GM12878 (cell line): ENCODE measurements around the gene AUNIP. TPM values are rescaled to one million over a fixed set of nuclear protein-coding genes. Genes with fewer than 3 reads are reported as not detected.

Experiments used
- ATAC-seq: fragments of 200-7000 bp; cut with Tn5 transposase; 3 replicates; pipeline ENCODE4 v1.9.1; 2020; ENCODE audit warnings: mild to moderate bottlenecking, moderate library complexity
- BruUV-seq: library from RNA; stranded (reverse); fragments of 400-500 nt; replicated peaks from 2 replicates; lab custom pipeline; 2021; lab: Mats Ljungman, UMichigan
- CTCF ChIA-PET: fragments of 300-600 bp; sonication (Branson Sonifier 250); formaldehyde crosslinking; extraction: SDS; loops from one replicate; lab custom pipeline; 2021; ENCODE audit warnings: inconsistent platforms; lab: Yijun Ruan, JAX
- POLR2A ChIA-PET: fragments of 350-600 bp; formaldehyde crosslinking; extraction: SDS; loops from one replicate; lab custom pipeline; 2021; ENCODE audit warnings: inconsistent platforms; lab: Charles Lee
- RAD21 ChIA-PET: fragments of 300-600 bp; sonication (Branson Sonifier 250); formaldehyde crosslinking; loops from one replicate; lab custom pipeline; 2023; ENCODE audit warnings: antibody characterized with exemption; ENCODE audit not compliant: unreplicated experiment; lab: Charles Lee
- SMC1A ChIA-PET: fragments of 300-600 bp; sonication (Branson Sonifier 250); formaldehyde crosslinking; loops from one replicate; lab custom pipeline; 2023; ENCODE audit not compliant: unreplicated experiment, uncharacterized antibody; lab: Charles Lee
- DNase-seq: peaks from one replicate; pipeline ENCODE4 v3.0.0-alpha.2; 2011; ENCODE audit warnings: low read depth, low spot score
- FAIRE-seq: peaks from 3 replicates; lab custom pipeline; 2011; peaks lifted over from hg19 to GRCh38; lab: Jason Lieb, UNC
- H2AFZ ChIP-seq: 2 replicates; pipeline ENCODE4 v1.6.0; 2011; ENCODE audit warnings: low read depth, low read length, control low read depth; ENCODE audit not compliant: control insufficient read depth
- H3K27ac ChIP-seq: 2 replicates; pipeline ENCODE4 v1.5.1; 2011; ENCODE audit warnings: control low read depth; ENCODE audit not compliant: control insufficient read depth, insufficient read depth
- H3K27me3 ChIP-seq, 2 experiments: replicated peaks in 1 of 2; 2 replicates each; pipeline versions ENCODE4 v1.6.0 to v1.6.1; 2011; ENCODE audit warnings: low read length in 1 of 2; ENCODE audit not compliant: control insufficient read depth in 2 of 2, insufficient read depth in 2 of 2
- H3K36me3 ChIP-seq, 2 experiments: 2 replicates each; pipeline ENCODE4 v1.5.1; 2011; ENCODE audit warnings: low read length in 1 of 2; ENCODE audit not compliant: control insufficient read depth in 2 of 2, insufficient read depth in 2 of 2
- H3K4me1 ChIP-seq: 2 replicates; pipeline ENCODE4 v1.6.1; 2011; ENCODE audit warnings: mild to moderate bottlenecking, low read length, moderate library complexity, mixed read lengths; ENCODE audit not compliant: control insufficient read depth, insufficient read depth
- H3K4me2 ChIP-seq: 2 replicates; pipeline ENCODE4 v1.6.0; 2011; ENCODE audit warnings: control low read depth; ENCODE audit not compliant: control insufficient read depth, insufficient read depth
- H3K4me3 ChIP-seq: fragments of 200-600 bp; sonication (generic); 2 replicates; pipeline ENCODE4 v1.5.1; 2016
- H3K79me2 ChIP-seq: 2 replicates; pipeline ENCODE4 v1.6.0; 2011; ENCODE audit warnings: low read length; ENCODE audit not compliant: control insufficient read depth, insufficient read depth
- H3K9ac ChIP-seq: 2 replicates; pipeline ENCODE4 v1.8.0; 2011; ENCODE audit warnings: low read length, control low read depth, mixed read lengths; ENCODE audit not compliant: control insufficient read depth, insufficient read depth
- H3K9me3 ChIP-seq: replicated peaks from 3 replicates; pipeline ENCODE4 v1.5.1; 2011; ENCODE audit warnings: mild to moderate bottlenecking, low read length; ENCODE audit not compliant: control insufficient read depth, insufficient read depth
- H4K20me1 ChIP-seq: 2 replicates; pipeline ENCODE4 v1.6.0; 2011; ENCODE audit not compliant: control insufficient read depth, insufficient read depth
- ATF2 ChIP-seq: IDR thresholded peaks from 2 replicates; pipeline ENCODE4 v1.6.1; 2012; ENCODE audit warnings: low read length, inconsistent platforms
- CUX1 ChIP-seq: IDR thresholded peaks from 2 replicates; pipeline ENCODE4 v1.6.1; 2012; ENCODE audit warnings: improper control_type of control experiment, low read depth, low read length; ENCODE audit not compliant: insufficient replicate concordance
- PKNOX1 ChIP-seq: fragments of 450-650 bp; IDR thresholded peaks from 2 replicates; pipeline ENCODE4 v1.6.1; 2016; ENCODE audit warnings: mild to moderate bottlenecking
- PML ChIP-seq: IDR thresholded peaks from 2 replicates; pipeline ENCODE4 v1.6.1; 2012; ENCODE audit warnings: low read length, inconsistent platforms
- ZBTB11 ChIP-seq: fragments of 450-650 bp; formaldehyde crosslinking; IDR thresholded peaks from 2 replicates; pipeline ENCODE4 v1.5.0; 2022; ENCODE audit warnings: mild to moderate bottlenecking, missing genetic modification characterization
- WGBS: methylation state at CpG from one replicate; pipeline ENCODE4 v1.1.6; 2016; ENCODE audit warnings: low lambda C conversion rate; ENCODE audit not compliant: insufficient replicate concordance, insufficient coverage; ENCODE audit errors: missing lambda C conversion rate; 5-methylcytosine and 5-hydroxymethylcytosine counted together
- in situ Hi-C: fragments of 300-500 bp; cut with MboI; formaldehyde crosslinking; loops from 9 replicates; pipeline ENCODE4 v1.14.3; 2018; ENCODE audit warnings: mixed read lengths
- intact Hi-C: fragments of 100-400 bp; cut with micrococcal nuclease; formaldehyde crosslinking; loops from one replicate; pipeline ENCODE4 v1.14.2; 2022; ENCODE audit not compliant: unreplicated experiment
- polyA plus RNA-seq, 11 experiments: library from polyadenylated mRNA; depleted of rRNA in 4 of 11; unstranded in 6 of 11; stranded (reverse) in 5 of 11; fragments of >200 nt; fragmentation: Nextera tagmentation in 4 of 11; fragmentation: Illumina TruSeq in 1 of 11; extraction: Ambion mirVana in 4 of 11; extraction: Trizol in 1 of 11; gene quantifications; 1 replicate in 1 of 11; 2 replicates in 10 of 11; pipeline versions ENCODE4 v1.2.1 to v1.2.3, GENCODE V29; 2011 to 2016; ENCODE audit warnings: inconsistent platforms in 2 of 11, missing spikeins in 2 of 11, low read depth in 1 of 11
- total RNA-seq, 4 experiments: library from RNA; depleted of rRNA in 3 of 4; stranded (reverse); fragments of >200 nt in 3 of 4; fragmentation: Illumina TruSeq in 1 of 4; extraction: Trizol in 1 of 4; gene quantifications; 2 replicates each; pipeline versions ENCODE4 v1.2.1 to v1.2.3, GENCODE V29; 2013 to 2021

AUNIP gene
- total and polyA plus RNA-seq, 10 of the 15 experiments (the other 5 are each of a cell fraction or from before 2014, with no cell fraction given): 3.9 to 20.0 (median 12.7) TPM

- intact Hi-C loops (loop anchor here (10.0 kb wide), 1 partner anchor 564 kb away; the partner anchor contains the start of gene RSRP1), in situ Hi-C loops (loop anchor here (25.0 kb wide), 1 partner anchor 396 kb away; the partner anchor contains the start of gene RHCE)
- Histone ChIP-seq H2AFZ (no peak overlapping the region), H3K9me3 (no peaks in the 10 kb centered on the region), H4K20me1 (no peaks in the 10 kb centered on the region), H3K9ac (no peak overlapping the region), H3K79me2 (no peaks in the 10 kb centered on the region), H3K4me2 (no peak overlapping the region), H3K36me3 (no peaks in the 10 kb centered on the region), H3K27ac (no peak overlapping the region), H3K4me1 (peaks cover 20% of the 10 kb centered on the region), H3K4me3 (no peak overlapping the region), H3K27me3 (no peaks in the 10 kb centered on the region)
- ATAC-seq (no peak), FAIRE-seq (no peak), DNase-seq (no peak)
- no TSS peak for BruUV-seq
- RAD21 ChIA-PET: interaction anchor here (0.8 to 3.2 kb wide), 5 partner anchors 189 to 288 kb away, joined by 3 to 15 read pairs (median 8); partner anchors contain the start of gene PAFAH2
- CTCF ChIA-PET: interaction anchor here (1.2 to 8.1 kb wide), 10 partner anchors 9 to 321 kb away, joined by 3 to 63 read pairs (median 13); partner anchors contain the start of genes MTFR1L and SELENON
- WGBS: 75% methylated on average over 29 of the region's 34 CpGs
- POLR2A ChIA-PET: interaction anchor here (1.1 to 1.9 kb wide), 2 partner anchors 12 to 569 kb away, joined by 4 to 5 read pairs; no protein-coding TSS in a partner anchor
- TF ChIP-seq PKNOX1 (no peak), PML (no peak), ZBTB11 (CRISPR knock-in tag) (no peak), CUX1 (no peak), ATF2 (no peak)
- SMC1A ChIA-PET: interaction anchor here (0.6 to 1.9 kb wide), 4 partner anchors 10 to 304 kb away, joined by 3 to 14 read pairs (median 6); partner anchors contain the start of gene MTFR1L
These were observed 50.6 kb downstream of the AUNIP start for GRCh38 chr1:25808481-25809244.
